Mucosa of rectum (tissue), 2 donors: ENCODE measurements around the gene DGCR6L.
"Not testable (repeated sequence)": the region's sequence is repeated elsewhere in the genome, so short reads cannot be mapped to it uniquely, and the experiment has no call there.

Source experiments
- H3K27ac ChIP-seq, 2 donors: one replicate each; pipeline ENCODE4 v1.7.0; 2013; ENCODE audit warnings: inconsistent platforms in 2 of 2, low read depth in 2 of 2, low read length in 2 of 2
- H3K27me3 ChIP-seq, 2 donors: one replicate each; pipeline ENCODE4 v1.7.0; 2013; ENCODE audit warnings: low read length in 2 of 2; ENCODE audit not compliant: control insufficient read depth in 2 of 2, insufficient read depth in 2 of 2
- H3K36me3 ChIP-seq, 2 donors: one replicate each; pipeline ENCODE4 v1.7.0; 2013; ENCODE audit warnings: low read length in 2 of 2; ENCODE audit not compliant: control insufficient read depth in 2 of 2, insufficient read depth in 2 of 2
- H3K4me1 ChIP-seq, 2 donors: one replicate each; pipeline ENCODE4 v1.7.0; 2013; ENCODE audit warnings: low read length in 2 of 2, mild to moderate bottlenecking in 1 of 2; ENCODE audit not compliant: control insufficient read depth in 2 of 2, insufficient read depth in 2 of 2
- H3K4me3 ChIP-seq, 2 donors: one replicate each; pipeline ENCODE4 v1.7.0; 2013; ENCODE audit warnings: low read length in 2 of 2
- H3K9ac ChIP-seq, 2 donors: one replicate each; pipeline ENCODE4 v1.7.0; 2013; ENCODE audit warnings: low read length in 2 of 2, low read depth in 1 of 2, mild to moderate bottlenecking in 1 of 2
- H3K9me3 ChIP-seq, 2 donors: one replicate each; pipeline ENCODE4 v1.7.0; 2013; ENCODE audit warnings: low read length in 2 of 2; ENCODE audit not compliant: control insufficient read depth in 2 of 2
- donor health status: healthy.
- donor health status: Normal muscosa, but diverticular disease.

DGCR6L gene

GRCh38 chr22:20274374-20274773 lies 45.5 kb downstream of the DGCR6L start:
- not testable (repeated sequence) for H3K4me1 ChIP-seq, H3K9ac ChIP-seq, H3K36me3 ChIP-seq, H3K4me3 ChIP-seq, H3K27me3 ChIP-seq, H3K27ac ChIP-seq, H3K9me3 ChIP-seq

DNA sequence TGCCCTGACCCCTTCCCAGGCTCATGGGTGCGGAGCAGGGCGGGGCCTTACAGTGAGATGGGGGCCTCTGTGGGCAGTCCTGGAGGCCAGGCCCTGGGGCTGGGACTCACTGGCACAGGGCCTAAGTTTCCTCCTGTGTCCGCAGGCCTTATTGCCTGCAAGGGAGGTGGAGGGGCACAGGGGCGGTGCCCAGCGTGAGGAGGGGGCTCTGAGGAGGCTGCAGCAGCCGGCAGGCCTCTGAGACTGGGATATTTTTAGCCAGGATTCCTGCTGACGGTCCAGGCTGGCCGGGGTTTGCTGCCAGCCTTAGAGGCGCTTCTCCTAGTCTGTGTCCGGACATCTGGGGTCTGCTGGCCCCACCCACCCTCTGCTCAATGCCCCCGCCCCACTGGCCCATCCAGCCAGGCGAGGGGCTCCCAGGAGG lies 46.1 kb downstream of the DGCR6L start:
- Histone ChIP-seq H3K27me3 (no peaks in the 10 kb centered on the region), H3K4me3 (no peak overlapping the region), H3K36me3 (no peaks in the 10 kb centered on the region), H3K4me1 (no peaks in the 10 kb centered on the region), H3K9ac (no peak overlapping the region), H3K9me3 (no peaks in the 10 kb centered on the region), H3K27ac (no peak overlapping the region)

GRCh38 chr22:20272700-20273099 lies 47.2 kb downstream of the DGCR6L start:
- no peaks in the 10 kb centered on the region for H3K9me3 ChIP-seq
- no peaks in the 10 kb centered on the region for H3K27me3 ChIP-seq
- no peak overlapping the region for H3K4me3 ChIP-seq
- peaks cover 0 to 3% of the 10 kb centered on the region in 2 donors for H3K4me1 ChIP-seq
- no peak overlapping the region for H3K27ac ChIP-seq
- H3K9ac ChIP-seq = no peak overlapping the region
- no peaks in the 10 kb centered on the region for H3K36me3 ChIP-seq

DNA sequence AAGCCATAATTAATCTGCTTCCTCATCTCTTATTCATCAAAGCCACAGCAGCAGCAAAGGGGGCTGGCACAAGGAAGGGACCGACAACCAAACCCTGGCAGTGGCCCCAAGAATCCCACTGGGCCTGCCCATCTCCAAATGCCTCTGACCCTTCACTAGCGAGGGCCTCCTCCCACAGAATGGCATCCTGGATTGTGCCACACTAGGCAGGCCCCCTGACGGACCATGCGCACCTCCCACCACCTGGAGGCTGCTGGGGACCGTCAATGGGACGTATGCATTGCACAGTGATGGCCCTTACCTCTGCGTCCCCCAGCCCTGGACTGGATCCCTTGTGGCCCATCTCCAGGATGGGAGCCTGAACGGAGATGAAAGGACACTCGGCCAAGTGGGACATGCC lies 47.7 kb downstream of the DGCR6L start:
- Histone ChIP-seq H3K9ac (no peak overlapping the region), H3K27ac (no peak overlapping the region), H3K36me3 (no peaks in the 10 kb centered on the region), H3K4me3 (no peak overlapping the region), H3K9me3 (no peaks in the 10 kb centered on the region), H3K27me3 (no peaks in the 10 kb centered on the region), H3K4me1 (peaks cover 2 to 3% of the 10 kb centered on the region in 2 donors)

DNA sequence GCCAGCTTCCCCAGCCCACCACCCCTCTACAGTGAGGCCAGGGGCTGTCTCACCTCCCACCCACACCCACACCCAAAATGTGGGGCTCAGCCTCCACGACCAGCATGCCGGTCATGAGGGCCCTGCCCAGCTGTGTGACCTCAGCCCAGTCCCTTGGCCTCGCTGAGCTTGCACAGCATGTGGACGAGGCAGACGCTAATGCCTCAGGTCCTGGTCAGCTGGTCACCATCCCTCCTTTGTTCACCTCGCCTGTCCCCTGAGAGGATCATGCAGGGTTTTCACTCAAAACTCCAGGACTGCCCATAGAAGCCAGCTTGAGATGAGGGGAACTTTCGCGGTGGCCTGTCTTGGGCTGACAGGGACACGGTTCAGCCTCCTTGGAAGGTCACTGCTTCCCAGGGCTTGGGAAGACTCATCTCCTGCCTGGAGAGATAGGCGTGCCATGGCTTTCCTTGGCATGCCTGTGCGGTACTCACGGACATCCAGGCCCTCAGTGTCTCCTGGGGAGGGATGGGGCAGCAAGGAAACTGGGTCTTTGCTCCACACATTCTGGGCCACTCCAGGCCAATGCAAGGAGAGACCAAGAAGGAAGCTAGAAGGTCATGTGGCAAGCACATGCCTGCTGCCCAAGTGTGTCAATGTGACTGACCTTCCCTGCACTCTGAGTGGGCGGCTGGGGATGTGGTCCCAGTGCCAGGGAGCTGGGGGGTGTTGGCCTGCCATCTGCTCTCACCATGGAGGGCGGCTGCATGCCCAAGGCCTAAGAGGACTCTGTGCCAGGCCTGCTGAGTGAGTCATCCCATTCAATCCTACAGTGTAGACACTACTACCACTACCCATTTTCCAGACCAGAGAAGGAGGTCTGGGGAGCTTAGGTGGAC lies 48.5 kb downstream of the DGCR6L start:
- H3K9me3 ChIP-seq = no peaks in the 10 kb centered on the region
- H3K4me1 ChIP-seq = peaks cover 3 to 5% of the 10 kb centered on the region in 2 donors
- H3K4me3 ChIP-seq = no peak overlapping the region
- no peak overlapping the region for H3K27ac ChIP-seq
- H3K36me3 ChIP-seq = no peaks in the 10 kb centered on the region
- no peaks in the 10 kb centered on the region for H3K27me3 ChIP-seq
- H3K9ac ChIP-seq = no peak overlapping the region

DNA sequence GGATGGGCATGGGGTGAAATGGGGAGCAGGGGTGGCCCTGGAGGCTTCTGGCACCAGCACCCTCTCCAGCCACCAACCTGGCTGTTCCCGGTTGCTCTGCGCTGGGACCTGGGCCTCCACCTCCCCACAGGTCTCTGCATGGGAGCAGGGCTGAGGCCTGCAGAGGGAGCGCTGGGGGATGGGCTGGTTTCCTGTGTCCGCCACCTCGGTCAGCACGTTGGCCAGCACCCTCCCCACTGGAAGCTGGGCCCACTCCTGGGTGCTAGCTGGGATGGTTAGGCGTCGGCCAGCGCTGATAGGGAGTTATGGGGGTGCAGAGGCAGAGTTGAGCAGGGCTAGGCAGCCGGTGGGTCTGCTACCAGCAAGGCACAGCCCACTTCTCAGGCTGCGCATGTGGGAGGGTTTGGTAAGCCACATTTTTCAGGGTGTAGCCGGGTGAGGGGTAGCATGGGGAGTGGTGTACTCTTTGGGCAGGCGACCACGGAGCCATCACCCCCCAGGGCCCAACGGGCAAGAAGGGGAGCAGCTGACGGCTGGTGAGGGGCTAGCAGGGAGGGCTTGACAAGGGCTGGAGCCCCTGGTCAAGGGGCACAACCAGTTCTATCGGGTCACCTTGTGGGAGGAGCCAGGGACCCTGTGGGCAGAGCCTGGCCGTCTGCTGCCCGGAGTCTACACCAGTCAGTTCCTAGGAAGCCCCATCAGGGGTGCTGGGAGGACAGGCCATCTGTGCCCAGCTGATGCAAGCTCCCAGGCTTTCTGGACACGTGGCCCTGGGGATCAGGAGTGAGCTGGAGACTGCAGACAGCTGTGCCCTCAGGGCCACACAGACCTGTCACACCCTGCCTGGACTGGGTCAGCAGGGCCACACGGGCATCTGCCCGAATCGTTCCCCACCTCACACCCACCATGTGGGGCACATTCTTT lies 49.4 kb downstream of the DGCR6L start:
- not testable (repeated sequence) for H3K4me3 ChIP-seq, H3K27ac ChIP-seq, H3K36me3 ChIP-seq, H3K4me1 ChIP-seq, H3K9ac ChIP-seq, H3K9me3 ChIP-seq, H3K27me3 ChIP-seq

GRCh38 chr22:20269673-20270072 lies 50.2 kb downstream of the DGCR6L start:
- not testable (repeated sequence) for H3K4me3 ChIP-seq, H3K9ac ChIP-seq, H3K27me3 ChIP-seq, H3K36me3 ChIP-seq, H3K9me3 ChIP-seq, H3K27ac ChIP-seq, H3K4me1 ChIP-seq

DNA sequence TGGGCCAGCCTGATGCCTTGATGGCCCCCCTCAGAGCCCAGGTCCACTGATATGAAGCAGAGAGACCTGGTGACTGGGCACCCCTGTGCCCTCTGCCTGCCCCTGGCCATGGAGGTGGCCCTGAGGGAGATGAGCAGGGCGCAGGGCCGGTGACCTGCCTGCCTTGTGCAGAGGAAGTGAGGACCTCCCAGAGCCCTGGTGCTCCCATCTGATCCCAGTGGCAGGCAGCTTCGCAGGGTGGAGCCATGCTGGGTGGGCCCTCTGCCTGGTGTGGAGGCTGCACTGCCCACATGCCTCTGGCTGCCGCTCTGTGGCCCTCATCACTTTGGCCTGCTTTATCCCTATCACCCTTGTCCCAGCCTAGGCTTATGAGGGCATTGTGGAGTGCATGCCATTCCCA lies 50.7 kb downstream of the DGCR6L start:
- not testable (repeated sequence) for H3K27me3 ChIP-seq, H3K4me3 ChIP-seq, H3K27ac ChIP-seq, H3K9me3 ChIP-seq, H3K36me3 ChIP-seq, H3K4me1 ChIP-seq, H3K9ac ChIP-seq

DNA sequence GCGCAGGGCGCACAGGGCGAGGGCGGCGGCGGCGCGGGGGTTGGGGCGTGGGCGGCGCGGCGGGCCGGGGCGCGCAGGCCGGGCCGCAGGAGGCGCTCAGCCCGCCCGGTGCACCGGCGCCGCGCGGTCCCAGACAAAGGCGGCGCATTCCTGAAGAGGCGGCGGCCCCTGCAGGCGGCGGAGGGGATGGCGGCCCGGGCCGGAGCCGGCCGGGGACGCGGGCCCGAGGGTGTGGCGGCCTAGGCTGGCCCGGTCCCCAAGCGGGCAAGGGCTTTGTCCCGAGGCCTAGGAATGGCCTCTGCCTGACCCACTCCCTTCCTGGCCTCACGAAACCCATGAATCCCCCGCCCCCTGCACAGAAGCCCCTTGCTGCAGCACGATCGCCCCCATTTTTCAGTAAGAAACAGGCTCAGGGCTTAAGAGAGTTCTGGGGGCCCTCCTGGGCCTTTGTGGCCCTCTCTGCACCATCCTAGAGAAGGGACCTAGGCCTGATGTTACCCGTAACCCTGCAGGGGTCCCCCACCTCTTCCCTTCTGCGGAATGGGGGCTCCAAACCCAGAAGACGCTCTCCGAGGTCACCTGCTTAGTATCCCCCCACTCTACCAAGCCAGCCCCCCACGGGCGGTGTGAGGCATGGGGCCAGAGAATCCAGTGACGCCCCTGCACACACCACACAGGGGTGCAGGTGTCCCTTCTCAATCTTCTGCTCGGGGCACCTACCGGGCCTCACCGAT lies 51.4 kb downstream of the DGCR6L start, which contains the start of gene RTN4R:
Gene RTN4R (minus strand): TSS at position 40 of the 734 bp plus-strand sequence. CDS start 226 bp downstream, outside the sequence.
- Histone ChIP-seq H3K27me3 (no peaks in the 10 kb centered on the region), H3K4me3 (peak within 1 kb of the TSS; percentile 44 to 55), H3K27ac (no peak within 1 kb of the TSS), H3K4me1 (peaks cover 3 to 5% of the 10 kb centered on the region in 2 donors), H3K9ac (peak within 1 kb of the TSS; percentile 41 to 64), H3K36me3 (no peaks in the 10 kb centered on the region), H3K9me3 (no peaks in the 10 kb centered on the region)
